VCaP (cell line): ENCODE data around the gene PLA2G4A.

Source experiments
- H3K27ac ChIP-seq: fragments of 450-650 bp; 2 replicates; pipeline ENCODE4 v1.5.1; 2017
- TF ChIP-seq, protein P1 (sequence below): fragments of 450-650 bp; conservative IDR thresholded peaks from 2 replicates; pipeline ENCODE4 v1.5.1; 2017; ENCODE audit warnings: mild to moderate bottlenecking, moderate library complexity

PLA2G4A gene

DNA sequence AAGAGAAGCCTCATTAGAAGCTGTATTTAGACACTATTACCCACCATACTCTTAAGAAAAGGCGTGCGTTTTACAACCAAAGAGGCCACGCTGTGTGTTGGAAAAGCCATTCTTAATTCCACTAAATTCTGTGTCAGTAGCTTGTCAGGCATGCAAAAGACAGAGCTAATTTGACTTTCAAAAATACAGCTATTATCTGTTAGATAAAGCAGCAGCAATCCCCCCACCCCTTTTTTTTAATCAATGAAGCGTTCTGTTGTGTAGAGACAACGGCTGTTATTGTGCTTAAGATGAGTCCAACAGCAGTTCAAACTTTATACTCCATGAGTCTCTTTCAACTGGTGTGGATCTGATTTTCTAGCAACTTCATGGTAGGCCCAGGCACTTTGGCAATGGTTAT lies 43.5 kb downstream of the PLA2G4A start:
- H3K27ac ChIP-seq, result no peak overlapping the region
- TF ChIP-seq, protein P1, sequence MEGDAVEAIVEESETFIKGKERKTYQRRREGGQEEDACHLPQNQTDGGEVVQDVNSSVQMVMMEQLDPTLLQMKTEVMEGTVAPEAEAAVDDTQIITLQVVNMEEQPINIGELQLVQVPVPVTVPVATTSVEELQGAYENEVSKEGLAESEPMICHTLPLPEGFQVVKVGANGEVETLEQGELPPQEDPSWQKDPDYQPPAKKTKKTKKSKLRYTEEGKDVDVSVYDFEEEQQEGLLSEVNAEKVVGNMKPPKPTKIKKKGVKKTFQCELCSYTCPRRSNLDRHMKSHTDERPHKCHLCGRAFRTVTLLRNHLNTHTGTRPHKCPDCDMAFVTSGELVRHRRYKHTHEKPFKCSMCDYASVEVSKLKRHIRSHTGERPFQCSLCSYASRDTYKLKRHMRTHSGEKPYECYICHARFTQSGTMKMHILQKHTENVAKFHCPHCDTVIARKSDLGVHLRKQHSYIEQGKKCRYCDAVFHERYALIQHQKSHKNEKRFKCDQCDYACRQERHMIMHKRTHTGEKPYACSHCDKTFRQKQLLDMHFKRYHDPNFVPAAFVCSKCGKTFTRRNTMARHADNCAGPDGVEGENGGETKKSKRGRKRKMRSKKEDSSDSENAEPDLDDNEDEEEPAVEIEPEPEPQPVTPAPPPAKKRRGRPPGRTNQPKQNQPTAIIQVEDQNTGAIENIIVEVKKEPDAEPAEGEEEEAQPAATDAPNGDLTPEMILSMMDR, result no peak

DNA sequence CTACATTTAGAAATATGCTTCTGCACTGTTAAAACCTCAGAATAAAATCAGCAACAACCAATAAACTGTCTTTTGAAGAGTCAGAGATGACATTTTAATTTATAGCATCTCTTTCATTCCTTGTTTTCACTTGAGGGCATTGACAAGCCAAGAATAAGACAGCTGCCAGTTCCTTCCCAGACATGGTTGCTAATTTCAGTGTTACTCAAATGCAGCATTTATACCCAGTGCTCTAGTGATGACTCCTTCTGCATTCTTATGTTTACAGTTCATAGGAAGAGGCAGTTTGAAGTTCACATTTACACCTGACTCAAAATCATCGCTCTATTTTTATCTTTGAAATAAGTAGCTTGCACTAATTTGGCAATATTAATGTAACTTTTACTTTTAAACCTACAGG lies 44.9 kb downstream of the PLA2G4A start:
- no peak overlapping the region for H3K27ac ChIP-seq
- TF ChIP-seq, protein P1, result no peak

DNA sequence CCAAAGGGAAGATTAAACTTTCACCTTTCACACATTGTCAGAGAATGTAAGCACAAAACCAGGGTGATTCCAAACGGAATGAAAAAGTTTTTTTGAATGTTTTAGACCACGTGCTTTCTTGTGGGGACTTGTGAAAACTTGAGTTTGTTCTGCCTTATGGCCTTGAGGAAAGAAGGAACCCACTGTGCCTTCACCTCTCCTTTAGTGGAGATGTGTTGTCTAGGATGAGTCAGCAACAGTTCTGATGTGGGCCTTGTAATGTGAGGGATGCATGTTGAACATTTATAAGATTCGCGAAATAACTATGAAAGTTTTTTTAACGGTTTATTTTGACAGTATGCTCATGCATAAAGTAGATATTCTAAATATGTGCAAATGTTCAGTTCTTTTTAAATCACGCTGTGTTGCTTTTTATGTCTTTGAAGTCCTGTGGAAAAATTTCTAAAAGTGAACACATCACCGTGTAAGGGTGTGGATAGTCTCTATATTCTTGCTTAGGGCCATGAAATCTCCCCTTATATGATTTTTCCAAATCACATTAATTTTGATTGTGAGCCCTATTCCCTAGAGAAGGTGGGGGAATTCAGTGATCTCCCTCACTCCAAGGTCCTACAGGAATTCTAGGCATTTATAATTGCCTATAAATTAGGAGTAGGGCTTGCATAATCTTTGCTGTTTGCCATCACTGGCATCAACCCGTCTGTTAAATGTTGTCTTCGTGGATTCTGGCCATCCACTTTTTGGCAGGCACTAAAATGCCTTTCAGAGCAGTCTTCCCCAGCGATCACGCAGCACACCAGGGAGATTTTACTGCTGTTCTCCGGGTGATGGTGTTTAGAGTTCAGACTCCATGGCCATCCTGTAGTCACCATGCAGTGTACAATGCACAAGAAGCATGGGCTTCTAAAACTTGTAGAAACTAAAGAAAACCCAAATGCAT lies 47.4 kb downstream of the PLA2G4A start:
- no peak overlapping the region for H3K27ac ChIP-seq
- TF ChIP-seq, protein P1, result no peak

DNA sequence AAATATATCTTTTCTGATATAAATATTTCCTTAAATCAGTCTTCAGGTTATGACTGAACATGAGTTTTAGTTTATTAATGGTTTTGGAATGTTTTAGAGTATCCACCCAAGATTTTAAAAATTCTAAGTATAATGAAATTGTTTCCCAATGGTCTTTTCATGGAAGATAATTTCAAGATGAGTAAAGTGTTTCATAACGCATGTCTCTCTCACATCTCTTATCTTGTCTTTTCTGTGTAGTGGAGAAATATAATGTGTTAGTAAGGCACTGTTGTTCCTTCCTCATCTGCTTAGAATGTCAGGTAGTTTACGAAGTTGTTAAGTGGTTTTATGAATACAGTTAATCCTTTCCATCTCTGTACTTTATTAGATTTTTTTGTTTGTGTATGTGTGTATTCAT lies 49.6 kb downstream of the PLA2G4A start:
- no peak overlapping the region for H3K27ac ChIP-seq
- TF ChIP-seq, protein P1, result no peak

DNA sequence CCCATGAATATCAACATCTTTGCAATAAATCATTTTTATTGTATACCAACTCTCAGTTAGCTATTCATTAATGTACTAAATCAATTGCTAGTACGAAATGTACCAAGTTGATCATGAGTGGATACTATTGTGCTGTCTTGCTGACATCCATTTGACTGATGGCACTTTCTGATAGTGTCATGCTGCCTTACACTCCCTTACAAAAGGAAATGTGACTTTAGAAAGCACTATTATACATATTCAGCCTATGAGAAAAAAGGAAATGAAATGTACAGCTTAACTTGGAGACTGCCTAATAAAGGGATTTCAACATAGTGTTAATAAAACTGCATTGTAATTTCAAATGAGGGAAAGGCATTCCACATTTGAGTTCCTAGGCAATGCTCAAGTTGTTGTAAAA lies 52.2 kb downstream of the PLA2G4A start:
- TF ChIP-seq, protein P1, result no peak
- no peak overlapping the region for H3K27ac ChIP-seq

DNA sequence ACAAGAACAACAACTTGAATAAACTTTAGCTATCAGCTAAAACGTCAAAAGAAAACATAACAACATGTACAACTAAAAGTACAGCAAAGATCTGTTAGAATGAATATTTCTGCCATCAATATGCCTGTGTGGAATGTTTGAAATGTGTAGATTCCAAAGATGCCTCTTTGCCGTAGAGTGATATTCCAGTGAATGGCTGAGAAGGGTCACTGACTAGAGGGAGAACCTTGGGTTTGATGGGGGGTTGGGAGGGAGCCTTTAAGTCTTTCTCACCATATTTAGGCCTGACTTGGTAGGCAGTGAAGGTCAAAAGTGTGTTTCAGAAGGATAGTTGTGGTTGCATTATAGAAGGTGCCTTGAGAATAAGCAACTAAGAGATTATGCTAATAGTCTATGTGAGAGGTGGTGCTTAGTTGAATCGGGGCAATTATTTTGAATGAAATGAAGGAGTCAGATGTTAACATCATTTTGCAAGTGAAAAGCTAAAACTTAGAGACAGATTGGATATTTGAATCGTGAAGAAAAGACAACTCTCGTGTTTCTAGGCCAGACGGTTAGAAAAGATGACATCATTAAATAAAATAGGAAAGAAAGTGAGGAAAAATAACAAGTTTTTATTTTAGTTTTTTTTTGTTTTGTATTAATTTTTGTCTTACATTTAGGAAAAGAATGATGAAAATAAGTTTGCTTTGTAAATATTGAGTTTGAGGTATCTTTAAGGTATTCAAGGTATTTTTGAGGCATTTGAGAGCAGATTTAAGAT lies 53.8 kb downstream of the PLA2G4A start:
- H3K27ac ChIP-seq, result no peak overlapping the region
- TF ChIP-seq, protein P1, result no peak

DNA sequence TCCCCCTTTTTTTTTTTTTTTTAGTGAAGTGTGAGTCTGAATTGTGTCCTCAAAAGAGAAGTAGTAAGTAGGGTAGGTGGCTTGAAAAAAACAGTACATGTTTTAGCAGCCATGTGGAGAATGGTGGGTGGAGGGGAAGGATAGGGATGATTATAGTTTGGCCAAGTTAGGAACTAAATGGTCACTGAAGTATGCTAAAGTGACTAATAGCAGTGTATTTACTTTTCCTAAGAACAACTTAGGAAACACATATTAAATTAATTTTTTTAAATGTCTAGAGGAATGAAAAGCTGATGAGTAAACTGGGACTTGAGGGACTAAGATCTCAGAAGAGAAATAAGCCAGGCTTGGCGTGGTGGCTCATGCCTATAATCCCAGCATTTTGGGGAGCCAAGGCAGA lies 55.5 kb downstream of the PLA2G4A start:
- TF ChIP-seq, protein P1, result no peak
- no peak overlapping the region for H3K27ac ChIP-seq
